ENCODE measurements around the gene PKP3.
"Not testable (repeated sequence)": the region's sequence is repeated elsewhere in the genome, so short reads cannot be mapped to it uniquely, and the experiment has no call there.

Gene PKP3

GRCh38 chr11:413120-414081 lies 19.4 kb downstream of the PKP3 start:
- DNase-seq, result no peak

GRCh38 chr11:414318-414857 lies 20.4 kb downstream of the PKP3 start:
- DNase-seq, result no peak

- no peak for DNase-seq
These were observed 21.6 kb downstream of the PKP3 start for GRCh38 chr11:415640-416041.

- DNase-seq, result no peak
These were observed 22.2 kb downstream of the PKP3 start for GRCh38 chr11:416051-416756.

- DNase-seq, result peak; percentile 52
These were observed 23.0 kb downstream of the PKP3 start for GRCh38 chr11:416757-417621.

- DNase-seq, result no peak
These were observed 23.8 kb downstream of the PKP3 start for GRCh38 chr11:417652-418342.

GRCh38 chr11:418343-419247 lies 24.6 kb downstream of the PKP3 start:
- no peak for DNase-seq

GRCh38 chr11:419248-420005 lies 25.4 kb downstream of the PKP3 start:
- no peak for DNase-seq

GRCh38 chr11:420054-420910 lies 26.3 kb downstream of the PKP3 start:
- DNase-seq, result no peak

- no peak for DNase-seq
These were observed 26.9 kb downstream of the PKP3 start for GRCh38 chr11:420911-421321.

- DNase-seq, result no peak
These were observed 28.2 kb downstream of the PKP3 start for GRCh38 chr11:422249-422656.

GRCh38 chr11:424232-424631 lies 30.2 kb downstream of the PKP3 start:
- DNase-seq, result no peak

- DNase-seq, result not testable (repeated sequence)
These were observed 30.8 kb downstream of the PKP3 start for GRCh38 chr11:424766-425165.

GRCh38 chr11:425301-425700 lies 31.3 kb downstream of the PKP3 start:
- DNase-seq, result no peak

- DNase-seq, result no peak
These were observed 32.8 kb downstream of the PKP3 start for GRCh38 chr11:426851-427250.

- no peak for DNase-seq
These were observed 34.3 kb downstream of the PKP3 start for GRCh38 chr11:428295-428694.

- no peak for DNase-seq
These were observed 35.4 kb downstream of the PKP3 start for GRCh38 chr11:429391-429790.

GRCh38 chr11:429931-430456 lies 36.0 kb downstream of the PKP3 start:
- DNase-seq, result no peak

GRCh38 chr11:431921-432320 lies 37.9 kb downstream of the PKP3 start:
- no peak for DNase-seq

Measured in activated CD4-positive, alpha-beta T cell treated with anti-CD3 and anti-CD28 coated beads for 48 hours (primary cell).